Measurements from ENCODE around the gene MED20. TPM values are rescaled to one million over a fixed set of nuclear protein-coding genes. Genes with fewer than 3 reads are reported as not detected.

MED20 gene, protein sequence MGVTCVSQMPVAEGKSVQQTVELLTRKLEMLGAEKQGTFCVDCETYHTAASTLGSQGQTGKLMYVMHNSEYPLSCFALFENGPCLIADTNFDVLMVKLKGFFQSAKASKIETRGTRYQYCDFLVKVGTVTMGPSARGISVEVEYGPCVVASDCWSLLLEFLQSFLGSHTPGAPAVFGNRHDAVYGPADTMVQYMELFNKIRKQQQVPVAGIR
- 39.8 and 40.3 TPM in 2 replicates for total RNA-seq

DNA sequence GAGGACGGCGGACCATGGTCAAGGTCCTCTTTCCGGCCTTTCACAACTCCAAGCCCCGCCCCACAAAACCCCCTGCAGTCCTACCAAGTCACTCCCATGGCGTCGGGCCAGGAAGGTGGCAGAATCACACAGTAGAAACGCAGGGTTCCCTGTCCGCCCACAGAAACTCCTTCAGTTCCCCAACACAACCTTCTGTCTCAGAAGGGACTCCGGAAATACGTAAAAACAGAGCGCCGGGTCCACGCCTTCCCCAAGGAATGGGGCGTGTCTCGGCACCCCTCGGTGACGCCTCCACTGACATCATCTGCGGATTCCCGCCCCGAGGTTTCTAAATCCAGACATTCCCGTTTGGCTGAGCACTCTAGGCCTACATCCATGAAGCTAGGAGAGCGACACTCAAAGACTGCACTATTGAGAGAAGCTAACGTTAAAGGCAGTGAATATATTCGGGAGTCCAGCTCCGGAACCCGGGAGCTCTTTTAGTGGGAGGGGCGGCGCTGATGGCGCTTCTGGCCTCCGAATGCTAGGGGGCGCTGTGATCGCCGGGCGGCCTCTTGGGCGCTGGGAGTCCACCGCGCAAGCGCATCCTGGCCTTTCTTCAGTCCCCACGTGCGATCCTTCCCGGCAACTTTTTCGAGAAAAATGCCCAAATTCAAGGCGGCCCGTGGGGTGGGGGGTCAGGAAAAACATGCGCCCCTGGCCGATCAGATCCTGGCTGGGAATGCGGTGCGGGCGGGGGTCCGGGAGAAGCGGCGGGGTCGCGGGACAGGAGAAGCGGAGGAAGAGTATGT lies at the start of gene MED20, which contains the start of gene BYSL:
Gene MED20, minus strand, starts transcription at position 219 of the 791 bp plus-strand sequence. Its CDS starts 121 bp downstream, at position 98.
Gene BYSL, plus strand, starts transcription at position 579 of the 791 bp plus-strand sequence. Its CDS starts 64 bp downstream, at position 643.

DNA sequence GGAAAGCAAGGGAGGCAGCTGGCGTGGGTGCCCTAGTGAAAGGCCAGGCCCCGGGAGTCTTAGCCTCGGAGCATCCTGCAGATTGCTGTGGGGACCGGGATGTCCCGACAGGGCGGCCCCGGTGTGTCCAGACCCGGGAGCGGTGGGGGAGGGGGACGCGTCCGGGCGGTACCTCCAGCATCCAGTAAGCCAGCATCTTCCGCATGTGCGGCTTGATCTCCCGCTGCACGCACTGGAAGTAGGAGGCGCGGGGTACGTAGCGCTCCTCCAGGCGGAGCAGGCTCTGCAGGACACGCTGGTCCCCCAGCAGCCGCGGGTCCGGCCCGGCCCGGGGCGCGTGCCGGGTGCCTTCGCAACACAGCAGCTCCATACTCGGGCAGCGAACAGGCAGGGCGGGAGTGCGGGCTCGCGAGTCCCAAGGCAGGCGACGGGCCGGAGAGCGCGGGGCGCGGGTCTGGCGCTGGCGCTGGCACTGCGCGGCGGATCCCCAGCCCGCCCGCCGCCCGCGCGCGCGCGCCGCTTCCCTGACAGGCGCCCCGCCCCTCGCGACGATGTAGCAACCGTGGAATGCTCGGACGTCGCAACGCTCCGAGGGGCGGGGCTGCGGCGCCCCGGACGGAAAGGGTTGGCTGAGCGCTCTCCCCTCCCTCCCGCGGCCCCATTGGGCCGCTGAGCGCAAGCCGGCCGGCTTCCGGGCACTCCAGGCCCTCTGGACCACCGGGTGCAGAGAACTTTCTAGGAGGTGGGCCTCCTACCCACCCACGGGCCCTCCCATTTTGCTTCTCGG lies 20.5 kb upstream of the MED20 start, which contains the start of gene CCND3:
Gene CCND3, minus strand, starts transcription at position 529 of the 787 bp plus-strand sequence. Its CDS starts 159 bp downstream, at position 370.

DNA sequence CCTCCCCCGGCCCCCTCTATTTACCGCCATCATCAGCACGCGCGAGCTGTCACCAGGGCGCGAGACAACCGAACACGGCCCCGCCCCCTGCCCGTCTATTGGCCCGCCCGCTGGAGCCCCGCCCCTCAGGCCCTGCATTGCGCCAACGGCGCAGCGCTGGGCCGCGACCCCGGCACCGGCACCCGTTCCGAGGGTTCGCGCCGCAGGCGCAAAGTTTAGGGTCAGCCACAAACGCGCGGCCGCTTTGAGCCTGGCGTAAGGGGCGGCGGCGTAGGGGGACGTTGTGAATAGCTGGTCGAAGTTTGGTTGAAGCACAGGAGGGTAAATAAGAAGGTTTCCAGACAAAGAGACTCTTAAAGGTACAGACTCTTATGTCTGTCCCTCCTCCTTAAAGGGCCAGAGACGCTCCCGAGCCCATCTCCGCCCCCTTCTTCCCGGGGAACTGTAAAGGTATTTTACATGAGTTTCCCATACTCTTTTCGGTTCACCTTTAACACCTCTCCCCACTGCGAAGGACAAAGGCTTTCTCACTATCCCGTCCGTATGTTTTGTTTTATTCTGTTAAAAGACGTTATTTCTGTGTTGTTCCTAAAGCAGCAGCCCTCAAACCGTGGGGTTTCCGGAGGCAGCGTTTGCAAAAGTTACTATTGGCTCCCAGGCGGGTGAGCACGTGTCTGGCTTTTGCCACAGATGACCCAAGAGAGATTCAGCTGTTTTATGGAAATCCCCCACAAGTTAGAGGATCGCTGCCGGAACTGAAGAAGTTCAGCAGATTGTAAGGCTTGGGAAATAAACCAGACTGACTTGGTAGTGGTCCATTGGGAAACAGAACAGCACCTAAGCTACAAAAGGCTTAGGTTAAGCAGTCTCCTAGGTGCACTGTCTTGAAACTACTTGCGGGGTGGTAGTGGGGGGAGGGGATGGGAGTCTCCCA lies 25.4 kb downstream of the MED20 start, which contains the start of gene USP49:
Gene USP49, minus strand, starts transcription at position 76 of the 934 bp plus-strand sequence. CDS start 88,392 bp downstream, outside the sequence.

Small RNA genes lying within 50 kb of the gene (small RNA-seq; reads per million reads assigned to genes)
- gene RF00019 = not detected

Other genes starting within 250 kb of the MED20 start
- 1.7 and 2.9 TPM in 2 replicates for gene TFEB, start 185.5 kb downstream of the MED20 start, total RNA-seq
- gene PGC, start 173.7 kb downstream of the MED20 start, total RNA-seq = not detected in 2 replicates
- gene FRS3, start 141.2 kb downstream of the MED20 start, total RNA-seq = 0.80 and 1.7 TPM in 2 replicates
- gene PRICKLE4, start 140.4 kb downstream of the MED20 start, total RNA-seq = 2.7 and 3.3 TPM in 2 replicates
- gene TOMM6, start 133.4 kb downstream of the MED20 start, total RNA-seq = 172 and 198 TPM in 2 replicates
- 2.9 and 3.6 TPM in 2 replicates for gene USP49, start 25.8 kb downstream of the MED20 start, total RNA-seq
- gene BYSL, start 360 bp upstream of the MED20 start, total RNA-seq = 27.7 and 28.9 TPM in 2 replicates
- 43.1 and 51.2 TPM in 2 replicates for gene CCND3, start 20.7 kb upstream of the MED20 start, total RNA-seq
- gene TAF8, start 129.4 kb upstream of the MED20 start, total RNA-seq = 19.5 and 25.3 TPM in 2 replicates
- gene C6orf132, start 221.5 kb upstream of the MED20 start, total RNA-seq = not detected in 2 replicates